ENCODE measurements around the gene GPRIN2.
"Not testable (repeated sequence)": the region's sequence is repeated elsewhere in the genome, so short reads cannot be mapped to it uniquely, and the experiment has no call there.

The GPRIN2 gene

GRCh38 chr10:46537309-46537708, 19.1 kb downstream of the GPRIN2 start:
- no peak for DNase-seq (ENCODE audit: low read depth in 3 of 3)

GRCh38 chr10:46536781-46537180, 19.7 kb downstream of the GPRIN2 start:
- no peak for DNase-seq (ENCODE audit: low read depth in 3 of 3)

- no peak for DNase-seq (ENCODE audit: low read depth in 3 of 3)
Observed at GRCh38 chr10:46536171-46536570, 20.3 kb downstream of the GPRIN2 start.

- no peak for DNase-seq (ENCODE audit: low read depth in 3 of 3)
Observed at GRCh38 chr10:46534828-46535524, 21.5 kb downstream of the GPRIN2 start.

DNA sequence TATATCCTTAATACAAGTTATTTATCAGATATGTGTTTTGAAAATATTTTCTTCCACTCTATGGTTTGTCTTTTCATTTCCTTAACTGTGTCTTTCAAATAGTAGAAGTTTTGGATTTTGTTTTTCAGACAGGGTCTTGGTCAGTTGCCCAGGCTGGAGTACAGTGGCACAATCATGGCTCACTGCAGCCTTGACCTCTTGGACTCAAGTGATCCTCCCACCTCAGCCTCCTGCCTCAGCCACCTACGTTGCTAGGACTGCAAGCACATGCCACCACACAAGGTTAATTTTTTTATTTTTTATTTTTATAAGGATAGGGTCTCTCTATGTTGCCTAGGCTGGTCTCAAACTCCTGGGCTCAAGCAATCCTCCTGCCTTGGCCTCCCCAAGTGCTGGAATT, 24.2 kb downstream of the GPRIN2 start:
- not testable (repeated sequence) for DNase-seq (ENCODE audit: low read depth in 3 of 3)

DNA sequence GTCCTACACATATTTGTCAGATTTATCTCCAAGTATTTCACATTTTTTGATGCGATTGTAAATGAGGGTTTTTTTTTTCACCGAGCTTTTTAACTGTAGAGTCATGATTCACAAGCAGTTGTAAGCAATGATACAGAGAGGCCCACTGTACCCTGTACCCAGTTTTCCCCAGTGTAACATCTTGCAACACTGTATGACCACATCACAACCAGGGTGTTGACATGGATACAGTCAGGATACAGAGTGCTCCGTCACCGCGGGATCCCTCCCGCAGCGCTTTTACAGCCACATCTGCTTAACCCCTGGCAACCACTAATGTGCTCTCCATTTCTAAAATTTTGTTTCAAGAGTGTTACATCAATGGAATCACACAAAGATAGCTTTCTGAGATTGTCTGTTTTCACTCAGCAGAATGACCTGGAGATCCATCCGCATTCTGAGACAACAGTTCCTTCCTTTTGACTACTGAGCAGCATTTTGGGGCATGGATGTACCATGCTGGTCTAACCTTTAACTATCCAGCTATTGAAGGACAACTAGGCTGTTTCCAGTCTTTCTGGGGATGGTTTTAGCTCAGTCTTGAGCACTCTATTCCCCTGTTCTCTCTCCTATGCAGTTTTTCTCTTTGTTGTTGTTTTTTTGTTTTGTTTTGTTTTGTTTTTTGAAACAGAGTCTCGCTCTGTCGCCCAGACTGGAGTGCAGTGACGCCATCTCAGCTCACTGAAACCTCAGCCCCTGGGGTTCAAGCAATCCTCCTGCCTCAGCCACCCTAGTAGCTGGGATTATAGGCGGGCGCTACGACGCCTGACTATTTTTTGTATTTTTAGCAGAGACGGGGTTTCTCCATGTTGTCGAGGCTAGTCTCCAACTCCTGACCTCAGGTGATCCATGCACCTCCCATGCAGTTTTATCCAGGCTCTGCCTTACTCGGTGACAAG, 25.9 kb downstream of the GPRIN2 start:
- DNase-seq (ENCODE audit: low read depth in 3 of 3): no peak

DNA sequence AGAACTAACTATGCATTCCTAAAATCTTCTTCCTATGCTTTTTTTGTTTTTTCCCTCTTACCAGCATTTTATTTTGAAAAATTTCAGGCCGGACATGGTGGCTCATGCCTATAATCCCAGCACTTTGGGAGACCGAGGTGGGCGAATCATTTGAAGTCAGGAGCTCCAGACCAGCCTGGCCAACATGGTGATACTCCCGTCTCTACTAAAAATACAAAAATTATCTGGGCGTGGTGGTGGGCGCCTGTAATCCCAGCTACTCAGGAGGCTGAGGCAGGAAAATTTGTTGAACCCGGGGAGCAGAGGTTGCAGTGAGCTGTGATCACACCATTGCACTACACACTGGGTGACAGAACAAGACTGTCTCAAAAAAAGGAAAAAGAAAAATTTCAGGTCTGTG, 26.7 kb downstream of the GPRIN2 start:
- DNase-seq (ENCODE audit: low read depth in 3 of 3): not testable (repeated sequence)

- no peak for DNase-seq (ENCODE audit: low read depth in 3 of 3)
Observed at GRCh38 chr10:46528675-46529615, 27.5 kb downstream of the GPRIN2 start.

- no peak for DNase-seq (ENCODE audit: low read depth in 3 of 3)
Observed at GRCh38 chr10:46528171-46528671, 28.2 kb downstream of the GPRIN2 start.

DNA sequence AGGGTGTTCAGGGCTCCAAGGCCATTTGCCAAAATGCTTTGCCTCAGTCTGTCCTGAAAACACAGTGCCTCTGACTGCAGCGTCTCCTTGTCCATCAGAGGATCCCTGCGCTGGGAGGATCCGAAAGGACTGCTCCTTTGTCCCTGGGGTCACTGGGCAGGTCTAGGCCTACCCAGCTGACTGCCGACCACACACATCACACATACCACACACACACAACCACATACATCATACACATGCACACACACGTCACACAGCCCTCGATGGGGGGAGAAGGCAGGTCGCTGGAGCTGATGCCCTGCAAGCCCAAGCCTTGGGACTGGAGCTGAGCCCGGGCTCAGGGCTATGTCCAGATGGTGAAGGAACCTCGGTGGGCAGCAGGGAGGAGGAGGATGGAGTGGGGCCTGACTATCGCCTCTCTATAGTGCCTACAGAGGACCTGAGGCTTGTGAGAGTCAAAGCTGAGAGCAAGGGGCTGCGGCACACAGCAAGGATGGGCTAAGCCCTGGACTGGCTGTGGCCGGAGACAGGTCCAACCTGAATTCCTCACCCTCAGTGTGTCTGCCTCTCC, 29.1 kb downstream of the GPRIN2 start:
- DNase-seq (ENCODE audit: low read depth in 3 of 3): no peak

GRCh38 chr10:46526682-46527038, 29.8 kb downstream of the GPRIN2 start:
- no peak for DNase-seq (ENCODE audit: low read depth in 3 of 3)

DNA sequence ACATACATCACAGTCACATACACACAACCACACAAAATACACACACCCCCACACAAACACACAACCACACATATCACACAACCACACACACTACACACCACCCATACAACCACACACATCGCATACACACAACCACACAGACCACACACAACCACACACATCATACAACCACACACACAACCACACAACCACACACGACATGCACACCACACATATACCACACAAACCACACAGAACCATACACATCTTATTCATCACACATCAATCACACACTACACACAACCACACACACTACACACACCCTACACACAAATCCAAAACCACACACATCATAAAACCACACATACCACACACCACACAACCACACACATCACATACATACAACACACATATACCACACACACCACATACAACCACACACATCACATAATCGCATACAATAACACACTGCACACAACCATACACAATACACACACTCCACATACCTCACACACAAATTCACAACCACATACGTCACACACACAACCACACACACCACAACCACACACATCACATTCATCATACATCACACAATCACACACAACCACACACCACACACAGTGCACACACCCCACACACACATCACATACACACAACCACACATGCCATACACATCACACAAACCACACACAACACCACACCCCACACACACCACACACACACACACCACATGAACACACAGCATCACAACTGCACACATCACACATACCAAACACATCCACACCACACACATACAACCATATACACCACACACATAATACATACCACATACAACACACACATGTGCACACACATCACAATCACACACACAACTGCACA, 30.4 kb downstream of the GPRIN2 start:
- DNase-seq (ENCODE audit: low read depth in 3 of 3): no peak

DNA sequence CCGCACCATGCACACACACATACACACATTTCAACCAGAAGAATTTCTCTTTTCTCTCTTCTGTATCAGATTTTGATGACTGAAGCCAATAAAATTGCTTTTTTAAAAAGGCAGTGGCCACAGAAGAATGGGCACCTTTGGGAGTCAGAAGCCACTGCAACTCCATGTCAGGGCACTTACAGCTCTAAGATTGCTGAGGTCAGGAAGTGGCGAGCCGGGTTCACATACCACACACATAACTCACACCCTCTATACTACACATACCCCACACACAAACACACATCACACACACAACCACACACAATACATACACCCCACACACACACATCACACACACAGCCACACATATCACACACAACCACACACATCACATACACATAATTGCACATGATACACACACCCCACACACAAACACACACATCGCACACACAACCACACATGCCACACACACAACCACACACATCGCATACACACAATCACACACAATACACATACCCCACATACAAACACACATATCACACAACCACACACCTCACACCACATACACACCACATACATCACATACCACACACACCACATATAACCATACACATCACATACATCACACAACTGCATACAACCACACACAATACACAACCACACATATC, 31.2 kb downstream of the GPRIN2 start:
- no peak for DNase-seq (ENCODE audit: low read depth in 3 of 3)

DNA sequence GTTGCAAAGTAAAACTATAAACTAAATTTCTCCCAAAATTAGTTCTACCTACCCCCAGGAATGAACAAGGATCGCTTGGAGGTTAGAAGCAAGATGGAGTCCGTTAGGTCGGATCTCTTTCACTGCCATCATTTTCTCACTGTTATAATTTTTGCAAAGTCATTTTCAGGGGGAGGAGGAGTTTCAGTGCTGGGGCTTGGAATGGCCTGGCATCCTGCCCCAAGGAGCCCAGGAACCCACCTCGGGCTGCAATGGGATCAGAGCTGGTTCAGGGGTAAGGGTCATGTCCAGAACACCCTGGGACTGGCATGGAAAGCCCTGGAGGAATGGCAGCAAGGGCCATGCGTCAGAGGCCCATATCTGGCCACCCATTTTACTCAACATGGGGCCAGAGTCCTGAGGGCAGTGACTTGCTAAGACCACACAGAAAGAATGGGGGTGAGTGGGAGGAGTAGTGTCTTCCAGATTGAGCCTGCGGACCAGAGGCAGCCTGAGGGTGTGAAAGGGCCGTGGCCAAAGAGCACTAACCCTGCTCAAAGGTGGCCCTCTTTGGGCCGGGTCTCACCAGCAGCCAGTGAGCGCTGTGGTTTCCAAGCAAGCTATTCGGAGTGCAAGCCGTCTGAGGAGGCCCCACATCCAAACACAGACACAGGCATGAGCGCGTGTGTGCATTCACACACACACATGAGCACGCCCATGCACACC, 31.8 kb downstream of the GPRIN2 start:
- no peak for DNase-seq (ENCODE audit: low read depth in 3 of 3)

DNA sequence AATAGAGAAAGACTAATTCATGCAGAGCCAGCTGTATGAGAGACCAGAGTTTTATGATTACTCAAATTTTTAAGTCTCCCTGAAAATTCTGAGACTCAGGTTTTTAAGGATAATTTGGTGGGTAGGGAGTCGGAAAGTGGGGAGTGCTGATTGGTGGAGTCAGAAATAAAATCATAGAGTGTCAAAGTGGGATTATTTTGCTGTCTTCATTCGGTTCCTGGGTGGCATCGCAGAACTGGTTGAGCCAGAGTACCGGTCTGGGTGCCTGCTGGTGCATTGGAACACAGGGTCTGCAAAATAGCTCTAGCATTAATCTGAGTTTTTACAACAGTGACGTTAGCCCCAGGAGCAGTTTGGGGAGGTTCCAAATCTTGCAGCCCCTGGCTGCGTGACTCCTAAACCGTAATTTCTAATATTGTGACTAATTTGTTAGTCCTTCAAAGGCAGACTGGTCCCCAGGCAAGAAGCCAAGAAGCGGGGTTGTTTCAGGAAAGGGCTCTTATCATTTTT, 32.4 kb downstream of the GPRIN2 start:
- no peak for DNase-seq (ENCODE audit: low read depth in 3 of 3)

- DNase-seq (ENCODE audit: low read depth in 3 of 3): no peak
Observed at GRCh38 chr10:46523119-46523961, 33.1 kb downstream of the GPRIN2 start.

GRCh38 chr10:46522295-46523118, 34.0 kb downstream of the GPRIN2 start:
- DNase-seq (ENCODE audit: low read depth in 3 of 3): no peak
